HL-60 (cell line): ENCODE data around the gene RSU1.
"Not testable (repeated sequence)": the region's sequence is repeated elsewhere in the genome, so short reads cannot be mapped to it uniquely, and the experiment has no call there.

Experiments
- DNase-seq, 2 experiments: peaks; one replicate each; pipeline ENCODE4 v3.0.0-alpha.2; 2010 to 2020; ENCODE audit warnings: low read depth in 1 of 2, low spot score in 1 of 2
- H3K27ac ChIP-seq: fragments of 250-450 bp; sonication (Bioruptor Pico); replicated peaks from 2 replicates; pipeline ENCODE4 v1.5.1; 2020; ENCODE audit warnings: mild to moderate bottlenecking, moderate library complexity
- H3K27me3 ChIP-seq: fragments of 250-450 bp; sonication (Bioruptor Pico); 2 replicates; pipeline ENCODE4 v1.5.1; 2021; ENCODE audit warnings: mild to moderate bottlenecking, moderate library complexity; ENCODE audit not compliant: insufficient read depth, poor library complexity, severe bottlenecking
- H3K4me3 ChIP-seq: replicated peaks from 2 replicates; pipeline ENCODE4 v1.5.1; 2011; ENCODE audit warnings: mild to moderate bottlenecking, control low read depth, low read length; ENCODE audit not compliant: insufficient read depth
- CTCF ChIP-seq: IDR thresholded peaks from one replicate; pipeline ENCODE4 v1.5.1; 2011; ENCODE audit warnings: low read length, control low read depth, inconsistent platforms; ENCODE audit not compliant: insufficient read depth
- GABPA ChIP-seq: IDR thresholded peaks from 2 replicates; pipeline ENCODE4 v1.6.1; 2012; ENCODE audit warnings: low read depth
- POLR2AphosphoS5 ChIP-seq: IDR thresholded peaks from 2 replicates; pipeline ENCODE4 v1.6.1; 2012; ENCODE audit warnings: low read depth
- REST ChIP-seq: IDR thresholded peaks from 2 replicates; pipeline ENCODE4 v1.6.1; 2012; ENCODE audit warnings: low read depth; ENCODE audit not compliant: insufficient replicate concordance
- SPI1 ChIP-seq: IDR thresholded peaks from 2 replicates; pipeline ENCODE4 v1.6.1; 2012; ENCODE audit warnings: low read depth, mild to moderate bottlenecking, borderline replicate concordance

The RSU1 gene

GRCh38 chr10:16761300-16761699 lies 55.9 kb downstream of the RSU1 start:
- TF ChIP-seq REST (no peak), CTCF (no peak), GABPA (no peak), POLR2AphosphoS5 (no peak), SPI1 (no peak)
- Histone ChIP-seq H3K4me3 (no peak overlapping the region), H3K27me3 (no peaks in the 10 kb centered on the region), H3K27ac (no peak overlapping the region)
- no peak for DNase-seq

GRCh38 chr10:16756561-16757221 lies 60.5 kb downstream of the RSU1 start:
- no peak for DNase-seq
- TF ChIP-seq REST (no peak), CTCF (no peak), POLR2AphosphoS5 (no peak), SPI1 (no peak), GABPA (no peak)
- no peak overlapping the region for H3K27ac ChIP-seq
- H3K4me3 ChIP-seq, result no peak overlapping the region
- H3K27me3 ChIP-seq, result no peaks in the 10 kb centered on the region

- Histone ChIP-seq H3K27me3 (no peaks in the 10 kb centered on the region), H3K27ac (no peak overlapping the region), H3K4me3 (no peak overlapping the region)
- TF ChIP-seq GABPA (no peak), POLR2AphosphoS5 (no peak), SPI1 (no peak), REST (no peak), CTCF (no peak)
- no peak for DNase-seq
These were observed 62.5 kb downstream of the RSU1 start for GRCh38 chr10:16754765-16755164.

GRCh38 chr10:16752849-16753248 lies 64.4 kb downstream of the RSU1 start:
- H3K27me3 ChIP-seq, H3K27ac ChIP-seq, DNase-seq, H3K4me3 ChIP-seq: not testable (repeated sequence)
